Hypothalamus (tissue), 51 donors: ENCODE measurements around the gene MLLT6.

Source experiments
- DNase-seq, 51 donors: peaks; one replicate each; lab custom pipeline; 2025; lab: John Stamatoyannopoulos, UW

Gene MLLT6

GRCh38 chr17:38704606-38705522, at the start of gene MLLT6:
TSS of gene MLLT6 (plus strand) at chr17:38705273. CDS start at chr17:38705633, 360 bp downstream.
- DNase-seq = peak in 48 of 51 donors; percentile 27 to 85 (median 69)

DNA sequence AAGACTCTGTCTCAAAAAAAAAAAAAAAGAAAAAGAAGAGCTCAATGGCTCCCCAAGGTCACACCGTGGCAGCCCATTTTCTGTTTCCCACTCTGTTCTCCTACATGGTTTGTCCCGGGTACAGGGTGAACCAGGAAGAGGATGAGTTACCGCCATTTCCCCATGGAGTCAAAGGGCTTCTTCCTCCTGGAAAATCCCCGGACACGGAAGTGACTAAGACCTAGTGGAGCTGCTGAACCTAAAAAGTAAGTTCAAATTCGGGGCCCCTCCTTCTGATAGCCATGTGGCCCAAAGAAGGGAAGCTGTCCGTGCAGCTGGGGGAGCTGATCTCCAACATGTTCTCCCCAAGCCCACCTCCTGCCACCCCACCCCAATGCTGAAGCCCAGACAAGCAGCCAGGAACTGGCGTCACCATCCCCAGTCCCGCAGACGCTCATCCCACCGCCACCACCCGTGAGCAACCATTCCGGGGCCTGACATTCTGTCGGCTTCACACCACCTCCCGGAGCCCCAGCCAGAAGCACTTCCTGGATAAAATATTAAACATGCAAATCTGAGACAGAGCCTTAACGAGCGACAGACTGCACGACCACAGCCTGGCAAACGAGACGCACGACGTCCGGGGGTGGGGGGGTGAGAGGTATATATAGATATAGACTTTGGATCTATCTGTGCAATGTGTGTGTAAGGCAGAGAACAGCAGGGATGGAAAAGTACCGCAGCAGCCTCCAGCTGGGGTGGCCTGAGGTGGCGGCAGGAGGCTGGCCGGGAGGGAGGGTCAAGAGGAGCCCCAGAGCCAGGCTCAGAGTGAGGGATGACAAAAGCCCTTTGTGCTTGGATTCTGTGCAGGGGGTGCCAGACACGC, 47.9 kb upstream of the MLLT6 start:
- peak in 40 of 51 donors; percentile 13 to 84 (median 50) for DNase-seq

DNA sequence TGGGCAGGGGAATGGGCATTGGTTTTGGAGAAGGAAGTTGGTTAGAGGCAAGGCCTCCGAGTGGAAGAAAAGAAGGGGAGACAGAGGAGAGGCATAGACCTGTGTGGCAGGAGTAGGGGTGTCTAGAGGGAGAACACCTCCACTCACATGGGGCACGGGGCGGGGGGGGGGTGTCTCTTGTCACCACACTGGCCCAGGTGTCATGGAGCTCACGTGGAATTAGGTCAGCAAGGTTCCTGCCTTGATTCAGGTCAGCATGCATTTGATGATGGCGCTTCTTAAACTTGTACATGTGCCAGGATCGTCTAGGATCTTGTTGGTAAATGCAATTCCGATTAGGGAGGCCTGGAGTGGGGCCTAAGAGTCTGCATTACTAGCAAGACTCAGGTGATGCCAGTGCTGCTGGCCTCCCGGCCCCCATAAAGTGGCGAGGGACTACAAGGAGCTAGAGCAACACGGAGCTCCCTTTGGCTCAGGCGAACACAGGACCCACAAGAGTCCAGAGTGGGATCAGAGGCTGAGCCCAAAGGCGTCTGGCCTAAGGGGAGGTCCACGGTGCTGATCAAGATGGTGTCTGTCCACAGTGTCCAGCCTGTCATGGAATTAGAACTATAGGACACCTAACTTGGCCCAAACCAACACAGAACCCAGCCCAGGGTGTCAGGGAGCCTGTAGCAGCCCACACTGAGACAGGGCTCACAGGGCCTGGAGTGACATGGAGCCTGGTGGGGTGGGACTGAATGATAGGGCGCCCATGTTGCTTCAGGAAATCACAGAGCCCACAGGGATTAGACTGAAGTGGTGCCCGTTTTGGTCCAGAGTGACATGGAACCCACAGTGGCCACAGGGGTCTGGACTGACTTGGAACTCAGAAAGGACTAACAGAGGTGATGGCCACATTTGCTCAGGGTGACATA, 47.0 kb upstream of the MLLT6 start:
- DNase-seq = peak in 2 of 51 donors; percentile 48 to 52

GRCh38 chr17:38658741-38659345, 46.2 kb upstream of the MLLT6 start:
- peak in 18 of 51 donors; percentile 4 to 61 (median 20) for DNase-seq

- DNase-seq = no peak
Measured at GRCh38 chr17:38659415-38659814, 45.7 kb upstream of the MLLT6 start.

- DNase-seq = no peak
Measured at GRCh38 chr17:38660097-38661025, 44.7 kb upstream of the MLLT6 start.

- peak in 37 of 51 donors; percentile 19 to 82 (median 50) for DNase-seq
Measured at GRCh38 chr17:38663125-38663751, 41.8 kb upstream of the MLLT6 start.

GRCh38 chr17:38663964-38664644, 41.0 kb upstream of the MLLT6 start:
- DNase-seq = no peak

DNA sequence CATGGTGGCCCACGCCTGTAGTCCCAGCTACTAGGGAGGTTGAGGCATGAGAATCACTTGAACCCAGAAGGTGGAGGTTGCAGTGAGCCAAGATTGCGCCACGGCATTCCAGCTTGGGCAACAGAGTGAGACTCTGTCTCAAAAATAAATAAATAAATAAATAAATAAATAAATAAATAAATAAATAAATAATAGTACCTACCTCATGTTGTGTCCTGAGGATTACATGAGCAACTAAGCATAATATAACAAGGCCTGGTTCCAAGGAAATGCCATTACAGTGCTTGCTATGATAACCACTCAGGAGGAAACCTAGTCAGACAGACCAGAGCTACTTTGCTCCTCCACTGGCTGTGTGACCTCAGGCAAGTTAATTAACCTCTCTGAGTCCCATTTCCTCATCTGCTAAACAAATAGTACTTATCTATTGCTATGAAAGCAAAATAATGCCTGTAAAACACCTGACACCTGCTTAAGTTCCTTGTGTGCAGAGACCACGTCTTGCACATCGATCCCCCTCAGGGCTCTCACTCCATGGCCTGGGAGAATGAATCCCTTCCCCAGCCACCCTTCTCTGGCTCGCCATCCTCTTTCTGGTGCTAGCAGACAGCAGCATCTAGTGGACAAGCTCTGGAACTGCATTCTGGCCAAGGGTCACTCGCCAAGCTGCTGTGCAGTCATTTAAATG, 37.8 kb upstream of the MLLT6 start:
- DNase-seq = peak in 42 of 51 donors; percentile 7 to 73 (median 34)

- DNase-seq = no peak
Measured at GRCh38 chr17:38667787-38668122, 37.3 kb upstream of the MLLT6 start.

GRCh38 chr17:38669520-38669919, 35.6 kb upstream of the MLLT6 start:
- no peak for DNase-seq

- DNase-seq = no peak
Measured at GRCh38 chr17:38671939-38672720, 32.9 kb upstream of the MLLT6 start.

GRCh38 chr17:38672788-38673706, 32.0 kb upstream of the MLLT6 start:
- no peak for DNase-seq

GRCh38 chr17:38673707-38674013, 31.4 kb upstream of the MLLT6 start:
- peak in 1 of 51 donors; percentile 21 for DNase-seq

DNA sequence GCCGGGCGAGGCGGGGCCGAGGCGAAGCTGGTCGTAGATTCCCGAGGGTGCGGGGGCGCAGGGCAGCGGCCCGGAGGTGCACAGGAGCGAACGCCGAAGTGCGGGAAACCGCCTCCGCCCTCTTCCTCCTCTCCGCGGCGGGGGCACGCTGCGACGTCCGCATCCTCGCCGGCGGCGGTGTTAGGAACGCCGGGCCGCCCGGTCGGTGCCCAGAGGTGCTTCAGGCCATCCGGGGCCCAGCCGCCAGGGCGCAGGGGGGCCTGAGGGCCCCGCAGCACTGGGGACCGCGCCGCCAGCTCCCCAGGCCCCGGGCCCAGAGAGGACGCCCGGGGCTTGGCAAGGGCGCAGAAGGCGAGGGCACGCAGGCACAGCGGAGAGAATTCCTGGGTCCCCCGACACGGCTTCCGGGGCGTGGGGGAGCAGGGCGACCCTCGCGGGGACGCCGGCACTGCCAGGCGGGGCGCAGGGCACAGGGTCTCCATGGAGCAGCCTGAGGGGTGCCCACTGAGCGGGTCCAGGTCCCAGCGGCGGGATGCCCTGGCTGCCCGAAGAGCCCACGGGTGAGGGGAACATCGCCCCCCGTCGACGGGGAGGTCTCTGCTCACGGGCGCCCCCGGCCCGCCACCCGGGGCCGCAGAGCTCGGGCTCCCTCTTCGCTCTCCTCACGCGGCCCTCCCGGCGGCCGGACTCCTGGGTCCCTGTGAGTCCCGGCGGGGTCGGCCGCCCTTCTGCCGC, 30.9 kb upstream of the MLLT6 start:
- DNase-seq = peak in 3 of 51 donors; percentile 5 to 25 (median 8)
